HepG2 (cell line): Measurements from ENCODE around the gene MFN2. TPM values are rescaled to one million over a fixed set of nuclear protein-coding genes. Genes with fewer than 3 reads are reported as not detected.
A peak's percentile ranks its signal among the peaks of the same experiment; 100 is the strongest.

Experiments used
- ARNT2 ChIP-seq: sonication (generic); formaldehyde crosslinking; IDR thresholded peaks from 2 replicates; pipeline ENCODE4 v1.8.0; 2022; ENCODE audit warnings: mild to moderate bottlenecking, low read depth, missing genetic modification reagents, moderate library complexity
- CBX5 ChIP-seq: sonication (generic); formaldehyde crosslinking; IDR thresholded peaks from 2 replicates; pipeline ENCODE4 v1.4.0; 2020; ENCODE audit warnings: missing genetic modification reagents, borderline replicate concordance
- CEBPB ChIP-seq: IDR thresholded peaks from 2 replicates; pipeline ENCODE4 v1.6.1; 2011; ENCODE audit warnings: low read depth, low read length, improper control_type of control experiment, borderline replicate concordance
- CREM ChIP-seq, 2 experiments: sonication (generic) in 1 of 2; formaldehyde crosslinking in 1 of 2; IDR thresholded peaks; 2 replicates each; pipeline versions ENCODE4 v1.4.0 to v1.6.1; 2016 to 2020; ENCODE audit warnings: antibody characterized with exemption in 1 of 2, mild to moderate bottlenecking in 1 of 2, missing genetic modification reagents in 1 of 2
- FIP1L1 ChIP-seq: fragments of 200-400 bp; formaldehyde crosslinking; IDR thresholded peaks from 2 replicates; pipeline ENCODE4 v1.6.1; 2018; ENCODE audit warnings: low read depth, mild to moderate bottlenecking, low read length, moderate library complexity, borderline replicate concordance; ENCODE audit not compliant: insufficient read depth
- GATA4 ChIP-seq: sonication (generic); IDR thresholded peaks from 2 replicates; pipeline ENCODE4 v1.6.1; 2016; ENCODE audit warnings: antibody characterized with exemption, low read depth, borderline replicate concordance
- IRF1 ChIP-seq: sonication (generic); formaldehyde crosslinking; IDR thresholded peaks from 2 replicates; pipeline ENCODE4 v1.4.0; 2020; ENCODE audit warnings: low read depth, mild to moderate bottlenecking, missing genetic modification reagents
- IRF2 ChIP-seq: IDR thresholded peaks from 2 replicates; pipeline ENCODE4 v1.6.1; 2018; ENCODE audit warnings: missing genetic modification reagents, missing compliant biosample characterization
- JUND ChIP-seq: sonication (generic); formaldehyde crosslinking; IDR thresholded peaks from 2 replicates; pipeline ENCODE4 v1.8.0; 2022; ENCODE audit warnings: mild to moderate bottlenecking, missing genetic modification reagents
- KLF11 ChIP-seq: IDR thresholded peaks from 2 replicates; pipeline ENCODE4 v1.6.1; 2016; ENCODE audit warnings: missing compliant biosample characterization
- NFATC3 ChIP-seq: sonication (generic); formaldehyde crosslinking; IDR thresholded peaks from 2 replicates; pipeline ENCODE4 v1.5.1; 2020; ENCODE audit warnings: mild to moderate bottlenecking, missing genetic modification reagents
- NR2C2 ChIP-seq: sonication (generic); formaldehyde crosslinking; IDR thresholded peaks from 2 replicates; pipeline ENCODE4 v1.4.0; 2020; ENCODE audit warnings: missing genetic modification reagents, mild to moderate bottlenecking, moderate library complexity, borderline replicate concordance
- POLR2AphosphoS2 ChIP-seq: IDR thresholded peaks from 2 replicates; pipeline ENCODE4 v1.6.1; 2011; ENCODE audit warnings: low read depth, low read length, improper control_type of control experiment
- RFX1 ChIP-seq: fragments of 450-650 bp; IDR thresholded peaks from 2 replicates; pipeline ENCODE4 v1.6.1; 2017
- SP5 ChIP-seq: IDR thresholded peaks from 2 replicates; pipeline ENCODE4 v1.6.1; 2016; ENCODE audit warnings: low read depth, borderline replicate concordance
- THRA ChIP-seq: sonication (generic); formaldehyde crosslinking; IDR thresholded peaks from 2 replicates; pipeline ENCODE4 v1.4.0; 2020; ENCODE audit warnings: missing genetic modification reagents, borderline replicate concordance
- ZBTB8A ChIP-seq: sonication (generic); formaldehyde crosslinking; IDR thresholded peaks from 2 replicates; pipeline ENCODE4 v1.4.0; 2020; ENCODE audit warnings: mild to moderate bottlenecking, low read depth, missing genetic modification reagents, borderline replicate concordance
- ZNF251 ChIP-seq: sonication (generic); formaldehyde crosslinking; IDR thresholded peaks from 2 replicates; pipeline ENCODE4 v1.9.0; 2021; ENCODE audit warnings: mild to moderate bottlenecking, missing genetic modification reagents
- ZNF337 ChIP-seq: sonication (generic); formaldehyde crosslinking; IDR thresholded peaks from 2 replicates; pipeline ENCODE4 v1.5.1; 2020; ENCODE audit warnings: missing genetic modification reagents, low read depth, mild to moderate bottlenecking, borderline replicate concordance
- ZNF350 ChIP-seq: sonication (generic); formaldehyde crosslinking; IDR thresholded peaks from 2 replicates; pipeline ENCODE4 v1.4.0; 2020; ENCODE audit warnings: mild to moderate bottlenecking, low read depth, missing genetic modification reagents, borderline replicate concordance
- ZNF564 ChIP-seq: sonication (generic); formaldehyde crosslinking; IDR thresholded peaks from 2 replicates; pipeline ENCODE4 v1.8.1; 2023; ENCODE audit warnings: mild to moderate bottlenecking, missing genetic modification reagents
- ZNF567 ChIP-seq: sonication (generic); formaldehyde crosslinking; IDR thresholded peaks from 2 replicates; pipeline ENCODE4 v1.8.1; 2023; ENCODE audit warnings: mild to moderate bottlenecking, missing genetic modification reagents, borderline replicate concordance
- ZNF580 ChIP-seq: IDR thresholded peaks from 2 replicates; pipeline ENCODE4 v1.6.1; 2016; ENCODE audit warnings: low read depth, borderline replicate concordance
- ZNF780A ChIP-seq: sonication (generic); formaldehyde crosslinking; IDR thresholded peaks from 2 replicates; pipeline ENCODE4 v1.8.0; 2022; ENCODE audit warnings: mild to moderate bottlenecking, missing genetic modification reagents, moderate library complexity
- ZNF790 ChIP-seq: sonication (generic); formaldehyde crosslinking; IDR thresholded peaks from 2 replicates; pipeline ENCODE4 v1.8.0; 2022; ENCODE audit warnings: missing genetic modification reagents, mild to moderate bottlenecking, borderline replicate concordance
- polyA plus RNA-seq, 8 experiments: library from polyadenylated mRNA; depleted of rRNA in 3 of 8; stranded (reverse) in 7 of 8; unstranded in 1 of 8; fragments of >200 nt; fragmentation: Illumina TruSeq in 4 of 8; extraction: Trizol in 4 of 8; gene quantifications; 2 replicates each; pipeline versions ENCODE4 v1.2.1 to v1.2.3, GENCODE V29; 2011 to 2016; ENCODE audit warnings: low read depth in 4 of 8, missing spikeins in 1 of 8, mixed read lengths in 1 of 8; ENCODE audit not compliant: insufficient read depth in 1 of 8
- total RNA-seq, 5 experiments: library from RNA; depleted of rRNA; stranded (reverse); fragments of >200 nt; fragmentation: Illumina TruSeq; extraction: Trizol; gene quantifications; 2 replicates each; pipeline ENCODE4 v1.2.3, GENCODE V29; 2016; ENCODE audit warnings: low read depth in 1 of 5

MFN2 gene
- total and polyA plus RNA-seq, 2 of the 13 experiments (the other 11 are each of a cell fraction or from before 2014, with no cell fraction given): 38.7 to 60.9 TPM

- TF ChIP-seq ZNF564 (CRISPR knock-in tag) (peak; percentile 88; the same call in 1 of the 2 replicates), CBX5 (CRISPR knock-in tag) (no peak), NR2C2 (CRISPR knock-in tag) (peak; percentile 96), CEBPB (no peak), ZNF780A (CRISPR knock-in tag) (no peak; the same call in 1 of the 2 replicates), ZNF580 (CRISPR knock-in tag) (no peak), JUND (peak; percentile 74), ARNT2 (CRISPR knock-in tag) (no peak; the same call in 1 of the 2 replicates), IRF1 (no peak), ZNF337 (no peak), ZNF567 (CRISPR knock-in tag) (no peak), KLF11 (no peak), GATA4 (0 out of 2 replicates have a peak, but pooled peaks have one; percentile 62), POLR2AphosphoS2 (no peak), ZBTB8A (CRISPR knock-in tag) (no peak), ZNF350 (CRISPR knock-in tag) (no peak; the same call in 1 of the 2 replicates), RFX1 (no peak), FIP1L1 (no peak), ZNF790 (CRISPR knock-in tag) (0 out of 2 replicates have a peak, but pooled peaks have one; percentile 11), THRA (CRISPR knock-in tag) (peak; percentile 80; the same call in 1 of the 2 replicates), CREM (IDR thresholded peaks at IDR 0.05) (peak; percentile 98), CREM (CRISPR knock-in tag; IDR thresholded peaks at IDR 0.05) (peak; percentile 94), ZNF251 (no peak), SP5 (peak; percentile 83), IRF2 (CRISPR knock-in tag) (peak; percentile 90), NFATC3 (CRISPR knock-in tag) (no peak)
These were observed at the start of gene MFN2 (continued) for GRCh38 chr1:11979851-11980675.
